Measurements from ENCODE around the gene ATP6V0E2. TPM values are rescaled to one million over a fixed set of nuclear protein-coding genes. Genes with fewer than 3 reads are reported as not detected.

The ATP6V0E2 gene
- total RNA-seq, 6 experiments from 2014 or later = 33.8 to 95.1 (median 70.9) TPM

GRCh38 chr7:149869867-149870266 lies 3.9 kb upstream of the ATP6V0E2 start:
- Histone ChIP-seq H3K27ac (no peak overlapping the region), H3K4me3 (no peak overlapping the region), H3K4me1 (peaks cover 0 to 12% (median 5%) of the 10 kb centered on the region in 4 donors), H3K36me3 (no peaks in the 10 kb centered on the region), H3K27me3 (no peaks in the 10 kb centered on the region), H3K9me3 (no peaks in the 10 kb centered on the region)
- TF ChIP-seq POLR2A (IDR thresholded peaks at IDR 0.05) (no peak), CTCF (IDR thresholded peaks at IDR 0.05) (no peak)
- intact Hi-C loops (cut with DNase I) = no loop called here
- WGBS (ENCODE audit: insufficient coverage, low coverage, low lambda C conversion rate, missing lambda C conversion rate) = 68% methylated on average over 6 of the region's 6 CpGs
- ATAC-seq = no peak
- DNase-seq = peak in 1 of 3 donors; percentile 15

DNA sequence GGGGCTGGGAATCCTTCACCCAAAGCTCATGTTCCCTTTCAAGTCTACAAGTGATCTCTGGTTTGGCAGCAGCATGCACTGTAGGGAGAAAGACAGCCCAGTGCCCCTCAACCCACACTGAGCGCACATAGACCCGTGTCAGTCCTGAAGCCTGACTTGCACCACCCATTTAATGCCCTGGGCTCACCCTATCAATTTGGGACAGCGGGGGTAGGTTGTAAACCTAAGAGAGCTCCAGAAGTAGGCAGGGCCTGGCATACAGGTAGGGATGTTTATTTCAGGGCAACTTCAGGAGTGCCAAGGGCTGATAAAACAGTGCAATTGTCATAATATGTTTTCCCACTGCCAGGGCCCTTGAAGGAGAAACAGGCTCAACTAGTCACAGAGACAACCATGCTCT lies 3.5 kb upstream of the ATP6V0E2 start:
- Histone ChIP-seq H3K36me3 (no peaks in the 10 kb centered on the region), H3K4me3 (no peak overlapping the region), H3K27me3 (no peaks in the 10 kb centered on the region), H3K4me1 (peaks cover 0 to 16% (median 7%) of the 10 kb centered on the region in 4 donors), H3K9me3 (no peaks in the 10 kb centered on the region), H3K27ac (no peak overlapping the region)
- intact Hi-C loops (cut with DNase I) = no loop called here
- ATAC-seq (no peak), DNase-seq (peak in 1 of 3 donors; percentile 14)
- TF ChIP-seq CTCF (IDR thresholded peaks at IDR 0.05) (no peak), POLR2A (IDR thresholded peaks at IDR 0.05) (no peak)
- WGBS (ENCODE audit: insufficient coverage, low coverage, low lambda C conversion rate, missing lambda C conversion rate) = no CpG with 5 or more reads among the region's 3 CpGs

DNA sequence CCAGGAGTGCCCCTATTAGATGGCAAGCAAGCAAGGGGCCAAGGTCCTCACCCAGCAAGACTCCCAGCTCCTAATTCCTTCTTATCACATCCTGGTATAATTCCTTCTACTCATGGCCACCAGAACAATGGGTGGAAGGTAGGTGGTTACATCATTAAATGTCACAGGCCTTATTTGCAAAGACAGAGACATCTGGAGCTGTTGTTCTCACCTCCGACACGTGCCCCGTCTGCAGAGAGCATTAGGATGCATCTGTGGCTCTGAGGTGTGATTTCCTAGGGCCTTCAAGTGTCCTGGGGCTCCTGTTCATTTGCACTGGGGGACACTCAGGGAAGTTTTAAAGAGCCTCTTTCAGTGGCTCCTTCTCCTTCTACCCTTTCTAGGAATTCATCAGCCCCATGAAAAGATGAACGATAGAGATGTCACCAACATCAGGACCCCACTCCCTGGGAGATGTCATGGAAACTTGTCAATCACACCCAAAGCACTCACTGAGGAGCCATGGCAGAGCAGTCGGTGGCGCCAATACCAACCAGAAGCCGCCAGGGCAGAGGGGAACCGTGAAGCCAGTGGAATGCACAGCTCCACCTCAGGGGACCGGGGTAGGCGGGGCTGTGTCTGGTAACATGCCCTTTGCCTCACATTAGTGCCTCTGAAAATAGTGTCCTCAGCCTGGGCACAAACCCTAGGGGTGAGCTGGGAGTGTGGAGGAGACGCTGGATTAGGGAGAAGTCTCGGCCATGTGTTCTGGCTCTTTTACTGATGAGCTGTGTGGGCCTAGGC lies 2.9 kb upstream of the ATP6V0E2 start:
- Histone ChIP-seq H3K4me1 (peaks cover 0 to 22% (median 10%) of the 10 kb centered on the region in 4 donors), H3K27me3 (no peaks in the 10 kb centered on the region), H3K36me3 (no peaks in the 10 kb centered on the region), H3K9me3 (no peaks in the 10 kb centered on the region), H3K27ac (no peak overlapping the region), H3K4me3 (no peak overlapping the region)
- intact Hi-C loops (cut with DNase I) = no loop called here
- DNase-seq = no peak
- TF ChIP-seq CTCF (IDR thresholded peaks at IDR 0.05) (no peak), POLR2A (IDR thresholded peaks at IDR 0.05) (no peak)
- ATAC-seq = no peak
- WGBS (ENCODE audit: insufficient coverage, low coverage, low lambda C conversion rate, missing lambda C conversion rate) = 96% methylated on average over 9 of the region's 12 CpGs

DNA sequence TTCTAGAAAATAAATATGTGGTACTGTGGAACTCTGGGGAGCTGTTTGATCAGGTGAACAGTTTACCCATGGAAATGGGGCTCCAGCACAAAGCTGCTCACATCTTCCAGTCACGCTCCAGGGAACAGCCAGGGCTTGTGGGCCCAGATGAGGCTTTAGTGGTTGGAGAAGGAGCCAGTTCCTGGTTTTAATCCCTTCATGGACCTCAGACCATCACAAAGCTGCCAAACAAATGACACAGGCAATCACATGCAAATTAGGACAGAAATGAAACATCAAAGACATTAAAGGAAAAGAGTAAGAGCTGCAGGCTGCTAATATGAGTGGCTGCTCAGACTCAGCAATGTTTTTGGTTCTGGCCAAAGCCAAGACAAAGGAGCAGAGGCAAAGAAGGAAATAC lies 2.2 kb upstream of the ATP6V0E2 start:
- no peak for DNase-seq
- H3K27me3 ChIP-seq = no peaks in the 10 kb centered on the region

More for the DNA sequence above, 2.2 kb upstream of the ATP6V0E2 start:
- no peak for ATAC-seq
- 78% methylated on average over 1 of the region's 1 CpG for WGBS (ENCODE audit: insufficient coverage, low coverage, low lambda C conversion rate, missing lambda C conversion rate)
- Histone ChIP-seq H3K27ac (no peak overlapping the region), H3K9me3 (no peaks in the 10 kb centered on the region), H3K4me1 (peaks cover 0 to 22% (median 10%) of the 10 kb centered on the region in 4 donors), H3K4me3 (no peak overlapping the region), H3K36me3 (peaks cover 0 to under 1% (median 0%) of the 10 kb centered on the region in 4 donors)
- TF ChIP-seq CTCF (IDR thresholded peaks at IDR 0.05) (no peak), POLR2A (IDR thresholded peaks at IDR 0.05) (no peak)
- intact Hi-C loops (cut with DNase I) = no loop called here

Data from right lobe of liver (tissue), 6 donors.